ENCODE measurements around the gene ARID3A.
A peak's percentile ranks its signal among the peaks of the same experiment; 100 is the strongest.
"Not testable (repeated sequence)": the region's sequence is repeated elsewhere in the genome, so short reads cannot be mapped to it uniquely, and the experiment has no call there.

The ARID3A gene

GRCh38 chr19:925526-926322 lies at the start of gene ARID3A:
Gene ARID3A (plus strand): TSS chr19:926035. CDS start chr19:929529, 3,494 bp downstream.
- DNase-seq: peak; percentile 91

GRCh38 chr19:876089-876488 lies 49.7 kb upstream of the ARID3A start:
- no peak for DNase-seq

- DNase-seq: no peak
These were observed 49.0 kb upstream of the ARID3A start for GRCh38 chr19:876780-877314.

- not testable (repeated sequence) for DNase-seq
These were observed 47.7 kb upstream of the ARID3A start for GRCh38 chr19:877992-878660.

- DNase-seq: not testable (repeated sequence)
These were observed 46.9 kb upstream of the ARID3A start for GRCh38 chr19:878751-879561.

GRCh38 chr19:879711-880438 lies 46.0 kb upstream of the ARID3A start:
- DNase-seq: no peak

GRCh38 chr19:881385-882071 lies 44.3 kb upstream of the ARID3A start:
- DNase-seq: no peak

- no peak for DNase-seq
These were observed 42.9 kb upstream of the ARID3A start for GRCh38 chr19:882871-883497.

- DNase-seq: no peak
These were observed 42.1 kb upstream of the ARID3A start for GRCh38 chr19:883661-884211.

GRCh38 chr19:884420-885211 lies 41.2 kb upstream of the ARID3A start:
- DNase-seq: no peak

- DNase-seq: no peak
These were observed 40.2 kb upstream of the ARID3A start for GRCh38 chr19:885536-886224.

- no peak for DNase-seq
These were observed 38.8 kb upstream of the ARID3A start for GRCh38 chr19:887072-887471.

- DNase-seq: no peak
These were observed 38.2 kb upstream of the ARID3A start for GRCh38 chr19:887599-887998.

- no peak for DNase-seq
These were observed 37.1 kb upstream of the ARID3A start for GRCh38 chr19:888581-889385.

- no peak for DNase-seq
These were observed 36.1 kb upstream of the ARID3A start for GRCh38 chr19:889662-890295.

- no peak for DNase-seq
These were observed 35.0 kb upstream of the ARID3A start for GRCh38 chr19:890831-891230.

- not testable (repeated sequence) for DNase-seq
These were observed 34.2 kb upstream of the ARID3A start for GRCh38 chr19:891421-892200.
